Measurements from ENCODE around the gene ANAPC2.

The ANAPC2 gene

GRCh38 chr9:137129456-137130175 is 58.7 kb downstream of the ANAPC2 start:
- 0 out of 2 replicates have a peak, but pooled peaks have one; percentile 32 for TF ChIP-seq HDGF (IDR thresholded peaks at IDR 0.05; ENCODE audit: borderline replicate concordance)
- TF ChIP-seq CTBP1 (IDR thresholded peaks at IDR 0.05; ENCODE audit: borderline replicate concordance) = peak; percentile 58; the same call in 1 of the 2 replicates
- TF ChIP-seq SP1 (IDR thresholded peaks at IDR 0.05) = no peak
- peak; percentile 24 for TF ChIP-seq L3MBTL2 (conservative IDR thresholded peaks at IDR 0.05)
- POLR2A ChIA-PET = interaction anchor here (0.7 to 3.0 kb wide), 42 partner anchors 10 to 423 kb away, joined by 3 to 57 read pairs (median 4); partner anchors contain the start of genes CYSRT1, EXD3, GRIN1 and LRRC26
- peak; percentile 94 for DNase-seq (ENCODE audit: extremely low spot score)
- CTCF ChIA-PET = interaction anchor here (0.7 to 2.4 kb wide), 7 partner anchors 21 to 182 kb away, joined by 3 to 8 read pairs (median 3); no protein-coding TSS in a partner anchor

GRCh38 chr9:137128862-137129455 is 59.4 kb downstream of the ANAPC2 start:
- DNase-seq (ENCODE audit: extremely low spot score) = no peak
- ChIA-PET CTCF (interaction anchor here (0.8 to 2.4 kb wide), 6 partner anchors 22 to 108 kb away, joined by 3 to 8 read pairs (median 3); no protein-coding TSS in a partner anchor), POLR2A (interaction anchor here (0.8 to 3.0 kb wide), 36 partner anchors 10 to 423 kb away, joined by 3 to 57 read pairs (median 5); partner anchors contain the start of genes CYSRT1, EXD3, GRIN1 and LRRC26)
- TF ChIP-seq TARDBP (IDR thresholded peaks at IDR 0.05) (no peak), FOXK2 (IDR thresholded peaks at IDR 0.05) (no peak), FOXM1 (IDR thresholded peaks at IDR 0.05; ENCODE audit: borderline replicate concordance) (no peak), ELF4 (IDR thresholded peaks at IDR 0.05) (no peak), ZNF384 (IDR thresholded peaks at IDR 0.05) (no peak), BHLHE40 (IDR thresholded peaks at IDR 0.05; ENCODE audit: borderline replicate concordance) (no peak), LEF1 (IDR thresholded peaks at IDR 0.05; ENCODE audit: borderline replicate concordance) (no peak), SUZ12 (IDR thresholded peaks at IDR 0.05) (no peak), NFRKB (IDR thresholded peaks at IDR 0.05) (no peak), HDGF (IDR thresholded peaks at IDR 0.05; ENCODE audit: borderline replicate concordance) (no peak), PKNOX1 (IDR thresholded peaks at IDR 0.05) (no peak), L3MBTL2 (conservative IDR thresholded peaks at IDR 0.05) (no peak), FOXA1 (IDR thresholded peaks at IDR 0.05) (no peak), SP1 (IDR thresholded peaks at IDR 0.05) (no peak), CTBP1 (IDR thresholded peaks at IDR 0.05; ENCODE audit: borderline replicate concordance) (no peak), ARNT (IDR thresholded peaks at IDR 0.05) (no peak)

GRCh38 chr9:137128158-137128861 is 60.0 kb downstream of the ANAPC2 start:
- no peak for TF ChIP-seq ELF4 (IDR thresholded peaks at IDR 0.05)
- TF ChIP-seq BHLHE40 (IDR thresholded peaks at IDR 0.05; ENCODE audit: borderline replicate concordance) = no peak
- no peak for TF ChIP-seq PKNOX1 (IDR thresholded peaks at IDR 0.05)
- TF ChIP-seq SP1 (IDR thresholded peaks at IDR 0.05) = no peak
- no peak for TF ChIP-seq NFRKB (IDR thresholded peaks at IDR 0.05)
- no peak for TF ChIP-seq ZNF384 (IDR thresholded peaks at IDR 0.05)
- TF ChIP-seq HDGF (IDR thresholded peaks at IDR 0.05; ENCODE audit: borderline replicate concordance) = no peak
- no peak for TF ChIP-seq ARNT (IDR thresholded peaks at IDR 0.05)
- TF ChIP-seq TARDBP (IDR thresholded peaks at IDR 0.05) = no peak
- TF ChIP-seq L3MBTL2 (conservative IDR thresholded peaks at IDR 0.05) = no peak
- TF ChIP-seq FOXK2 (IDR thresholded peaks at IDR 0.05) = no peak
- TF ChIP-seq CTBP1 (IDR thresholded peaks at IDR 0.05; ENCODE audit: borderline replicate concordance) = no peak
- no peak for TF ChIP-seq FOXM1 (IDR thresholded peaks at IDR 0.05; ENCODE audit: borderline replicate concordance)
- no peak for TF ChIP-seq LEF1 (IDR thresholded peaks at IDR 0.05; ENCODE audit: borderline replicate concordance)
- TF ChIP-seq FOXA1 (IDR thresholded peaks at IDR 0.05) = no peak
- TF ChIP-seq SUZ12 (IDR thresholded peaks at IDR 0.05) = no peak
- DNase-seq (ENCODE audit: extremely low spot score) = no peak
- ChIA-PET POLR2A (interaction anchor here (0.9 to 3.4 kb wide), 4 partner anchors 11 to 114 kb away, joined by 3 to 12 read pairs (median 6); partner anchors contain the start of gene TPRN), CTCF (interaction anchor here (2.4 kb wide), 1 partner anchor 108 kb away, joined by 8 read pairs; no protein-coding TSS in a partner anchor)

GRCh38 chr9:137127301-137128157 is 60.8 kb downstream of the ANAPC2 start:
- ChIA-PET CTCF (interaction anchor here (0.7 kb wide), 1 partner anchor 81 kb away, joined by 4 read pairs; no protein-coding TSS in a partner anchor), POLR2A (interaction anchor here (0.9 to 3.4 kb wide), 3 partner anchors 12 to 115 kb away, joined by 3 to 12 read pairs (median 4); no protein-coding TSS in a partner anchor)
- DNase-seq (ENCODE audit: extremely low spot score) = no peak
- no peak for TF ChIP-seq ARNT (IDR thresholded peaks at IDR 0.05)
- no peak for TF ChIP-seq CTBP1 (IDR thresholded peaks at IDR 0.05; ENCODE audit: borderline replicate concordance)
- TF ChIP-seq FOXK2 (IDR thresholded peaks at IDR 0.05) = no peak
- TF ChIP-seq ZNF384 (IDR thresholded peaks at IDR 0.05) = peak; percentile 93
- TF ChIP-seq LEF1 (IDR thresholded peaks at IDR 0.05; ENCODE audit: borderline replicate concordance) = no peak

GRCh38 chr9:137126786-137127185 is 61.6 kb downstream of the ANAPC2 start:
- DNase-seq (ENCODE audit: extremely low spot score) = no peak
- POLR2A ChIA-PET = interaction anchor here (1.5 to 3.4 kb wide), 2 partner anchors 13 to 23 kb away, joined by 4 to 12 read pairs; no protein-coding TSS in a partner anchor
- CTCF ChIA-PET = interaction anchor here (0.7 to 1.3 kb wide), 2 partner anchors 82 to 110 kb away, joined by 3 to 4 read pairs; no protein-coding TSS in a partner anchor
- no peak for TF ChIP-seq L3MBTL2 (conservative IDR thresholded peaks at IDR 0.05)
- no peak for TF ChIP-seq TARDBP (IDR thresholded peaks at IDR 0.05)
- no peak for TF ChIP-seq ELF4 (IDR thresholded peaks at IDR 0.05)
- TF ChIP-seq LEF1 (IDR thresholded peaks at IDR 0.05; ENCODE audit: borderline replicate concordance) = no peak
- TF ChIP-seq ZNF384 (IDR thresholded peaks at IDR 0.05) = no peak
- no peak for TF ChIP-seq ARNT (IDR thresholded peaks at IDR 0.05)
- no peak for TF ChIP-seq SUZ12 (IDR thresholded peaks at IDR 0.05)
- no peak for TF ChIP-seq SP1 (IDR thresholded peaks at IDR 0.05)
- TF ChIP-seq CTBP1 (IDR thresholded peaks at IDR 0.05; ENCODE audit: borderline replicate concordance) = no peak
- no peak for TF ChIP-seq FOXA1 (IDR thresholded peaks at IDR 0.05)
- TF ChIP-seq BHLHE40 (IDR thresholded peaks at IDR 0.05; ENCODE audit: borderline replicate concordance) = no peak
- no peak for TF ChIP-seq FOXK2 (IDR thresholded peaks at IDR 0.05)
- TF ChIP-seq PKNOX1 (IDR thresholded peaks at IDR 0.05) = no peak
- no peak for TF ChIP-seq NFRKB (IDR thresholded peaks at IDR 0.05)
- TF ChIP-seq FOXM1 (IDR thresholded peaks at IDR 0.05; ENCODE audit: borderline replicate concordance) = no peak
- TF ChIP-seq HDGF (IDR thresholded peaks at IDR 0.05; ENCODE audit: borderline replicate concordance) = no peak

Measured in HEK293T (cell line).